ENCODE measurements around the gene SHROOM3. TPM values are rescaled to one million over a fixed set of nuclear protein-coding genes. Genes with fewer than 3 reads are reported as not detected.

SHROOM3 gene
- total RNA-seq, 1 donor from 2014 or later, result 42.7 TPM

DNA sequence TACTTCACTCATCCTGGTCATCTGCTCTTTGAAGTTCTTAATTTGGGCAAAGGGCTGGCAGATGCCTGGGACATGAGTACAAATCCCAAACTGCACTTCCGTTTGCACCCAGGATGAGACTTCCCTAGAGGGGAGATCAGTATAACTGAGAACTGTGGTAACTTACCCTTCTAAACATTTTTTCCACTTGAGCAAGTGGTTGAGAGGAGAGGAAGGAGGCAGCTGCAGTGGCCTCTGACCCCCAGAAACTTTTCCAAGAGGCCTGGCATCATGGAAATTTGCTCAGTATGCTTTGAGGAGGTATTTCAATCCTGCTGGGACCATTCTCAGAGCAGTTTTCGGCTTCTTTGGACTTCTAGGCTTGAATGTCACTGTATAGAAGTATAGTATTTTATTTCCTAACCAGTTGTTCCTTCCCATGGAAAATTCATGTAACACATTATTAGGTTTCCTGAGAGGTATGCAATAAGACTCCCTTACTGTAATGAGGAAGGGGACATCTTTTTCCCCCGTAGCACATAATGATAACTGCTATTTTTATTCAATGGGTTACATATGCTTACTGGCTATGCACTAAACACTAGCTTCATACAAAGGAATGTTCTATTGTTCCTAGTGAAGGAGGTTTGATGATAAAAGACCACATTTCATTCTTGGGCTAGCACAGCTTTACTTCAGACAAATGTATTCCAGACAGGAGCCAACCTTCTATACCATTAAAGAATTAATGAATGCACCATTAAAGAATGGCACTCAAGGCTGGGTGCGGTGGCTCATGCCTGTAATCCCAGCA lies 129.3 kb downstream of the SHROOM3 start:
- Mint-ChIP-seq H3K9me3 (ENCODE audit: low read depth) (no peaks in the 10 kb centered on the region), H3K36me3 (ENCODE audit: low read depth) (no peaks in the 10 kb centered on the region), H3K4me3 (ENCODE audit: unreplicated experiment) (no peak overlapping the region), H3K27me3 (ENCODE audit: low read depth) (no peaks in the 10 kb centered on the region), H3K4me1 (ENCODE audit: low read depth) (peaks cover 74% of the 10 kb centered on the region), H3K27ac (ENCODE audit: unreplicated experiment) (peak overlapping the region; percentile 90)
- no peak for DNase-seq (ENCODE audit: low spot score)
- TF ChIP-seq, protein P1, sequence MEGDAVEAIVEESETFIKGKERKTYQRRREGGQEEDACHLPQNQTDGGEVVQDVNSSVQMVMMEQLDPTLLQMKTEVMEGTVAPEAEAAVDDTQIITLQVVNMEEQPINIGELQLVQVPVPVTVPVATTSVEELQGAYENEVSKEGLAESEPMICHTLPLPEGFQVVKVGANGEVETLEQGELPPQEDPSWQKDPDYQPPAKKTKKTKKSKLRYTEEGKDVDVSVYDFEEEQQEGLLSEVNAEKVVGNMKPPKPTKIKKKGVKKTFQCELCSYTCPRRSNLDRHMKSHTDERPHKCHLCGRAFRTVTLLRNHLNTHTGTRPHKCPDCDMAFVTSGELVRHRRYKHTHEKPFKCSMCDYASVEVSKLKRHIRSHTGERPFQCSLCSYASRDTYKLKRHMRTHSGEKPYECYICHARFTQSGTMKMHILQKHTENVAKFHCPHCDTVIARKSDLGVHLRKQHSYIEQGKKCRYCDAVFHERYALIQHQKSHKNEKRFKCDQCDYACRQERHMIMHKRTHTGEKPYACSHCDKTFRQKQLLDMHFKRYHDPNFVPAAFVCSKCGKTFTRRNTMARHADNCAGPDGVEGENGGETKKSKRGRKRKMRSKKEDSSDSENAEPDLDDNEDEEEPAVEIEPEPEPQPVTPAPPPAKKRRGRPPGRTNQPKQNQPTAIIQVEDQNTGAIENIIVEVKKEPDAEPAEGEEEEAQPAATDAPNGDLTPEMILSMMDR (IDR thresholded peaks at IDR 0.05), result no peak

DNA sequence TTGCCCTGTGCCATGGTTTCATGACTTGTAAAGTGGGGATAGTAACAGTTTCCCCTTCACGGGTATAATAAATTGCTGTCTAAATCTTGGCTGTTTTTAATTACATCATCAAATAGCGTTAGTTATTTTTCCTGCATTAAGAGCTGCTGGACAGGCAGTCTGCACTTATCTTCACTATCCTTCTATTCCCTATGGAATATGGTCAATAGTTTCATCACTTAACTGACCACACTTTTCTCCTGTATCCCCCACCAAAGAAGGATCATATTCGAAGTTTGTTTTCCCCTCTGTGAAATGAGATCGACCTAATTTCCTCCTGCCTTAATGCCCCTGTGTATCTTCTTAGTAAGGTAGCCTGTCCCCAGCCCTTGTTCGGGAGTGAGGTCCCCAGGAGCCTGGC lies 133.2 kb downstream of the SHROOM3 start:
- no peak for DNase-seq (ENCODE audit: low spot score)
- H3K9me3 Mint-ChIP-seq (ENCODE audit: low read depth), result no peaks in the 10 kb centered on the region
- TF ChIP-seq, protein P1 (IDR thresholded peaks at IDR 0.05), result no peak
- peaks cover 66% of the 10 kb centered on the region for H3K4me1 Mint-ChIP-seq (ENCODE audit: low read depth)
- H3K27me3 Mint-ChIP-seq (ENCODE audit: low read depth), result no peaks in the 10 kb centered on the region
- no peaks in the 10 kb centered on the region for H3K36me3 Mint-ChIP-seq (ENCODE audit: low read depth)
- no peak overlapping the region for H3K27ac Mint-ChIP-seq (ENCODE audit: unreplicated experiment)
- H3K4me3 Mint-ChIP-seq (ENCODE audit: unreplicated experiment), result no peak overlapping the region

DNA sequence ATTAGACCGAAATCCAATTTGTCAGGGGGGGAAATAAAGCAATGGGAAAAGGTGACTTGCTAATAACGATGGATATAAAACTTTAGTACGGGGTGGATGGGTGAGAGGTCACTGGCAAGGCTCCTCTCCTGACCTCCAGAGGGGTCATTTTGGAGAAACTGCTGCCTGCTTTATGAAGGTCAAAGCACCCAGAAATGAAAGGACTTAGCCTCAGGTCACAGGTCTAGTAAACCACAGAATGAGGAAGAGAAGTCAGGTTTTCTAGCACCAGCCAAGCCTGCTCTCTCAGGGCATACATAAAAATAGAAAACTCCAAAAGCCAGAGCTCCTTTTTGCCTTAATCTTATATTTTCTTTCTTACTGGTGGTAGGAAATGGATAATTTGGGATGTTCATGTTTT lies 134.2 kb downstream of the SHROOM3 start:
- H3K9me3 Mint-ChIP-seq (ENCODE audit: low read depth), result no peaks in the 10 kb centered on the region
- H3K27me3 Mint-ChIP-seq (ENCODE audit: low read depth), result no peaks in the 10 kb centered on the region
- no peaks in the 10 kb centered on the region for H3K36me3 Mint-ChIP-seq (ENCODE audit: low read depth)
- peaks cover 57% of the 10 kb centered on the region for H3K4me1 Mint-ChIP-seq (ENCODE audit: low read depth)
- H3K27ac Mint-ChIP-seq (ENCODE audit: unreplicated experiment), result peak overlapping the region; percentile 53
- no peak overlapping the region for H3K4me3 Mint-ChIP-seq (ENCODE audit: unreplicated experiment)
- TF ChIP-seq, protein P1 (IDR thresholded peaks at IDR 0.05), result no peak
- DNase-seq (ENCODE audit: low spot score), result no peak

DNA sequence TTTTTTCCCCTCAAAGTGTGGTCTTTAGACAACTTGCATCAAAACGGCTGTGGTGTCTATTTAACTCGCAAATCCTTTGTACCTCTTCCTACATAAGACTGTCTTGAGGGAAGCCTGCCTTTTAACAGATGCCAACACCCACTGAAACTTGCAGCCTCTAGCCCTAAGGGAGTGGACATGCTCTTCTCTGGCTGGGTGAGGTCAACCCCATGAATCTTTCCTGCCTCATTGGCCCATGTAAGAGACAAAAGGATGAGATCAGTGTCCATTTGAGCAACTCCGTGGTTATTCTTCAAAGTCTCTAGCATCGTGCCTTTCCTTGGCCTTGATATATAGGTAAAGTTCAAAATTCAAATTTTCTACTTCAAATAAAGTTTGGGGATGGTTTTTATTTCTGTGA lies 134.7 kb downstream of the SHROOM3 start:
- no peak overlapping the region for H3K4me3 Mint-ChIP-seq (ENCODE audit: unreplicated experiment)
- DNase-seq (ENCODE audit: low spot score), result no peak
- H3K27ac Mint-ChIP-seq (ENCODE audit: unreplicated experiment), result peak overlapping the region; percentile 53
- TF ChIP-seq, protein P1 (IDR thresholded peaks at IDR 0.05), result no peak
- no peaks in the 10 kb centered on the region for H3K27me3 Mint-ChIP-seq (ENCODE audit: low read depth)
- peaks cover 52% of the 10 kb centered on the region for H3K4me1 Mint-ChIP-seq (ENCODE audit: low read depth)
- no peaks in the 10 kb centered on the region for H3K9me3 Mint-ChIP-seq (ENCODE audit: low read depth)
- H3K36me3 Mint-ChIP-seq (ENCODE audit: low read depth), result no peaks in the 10 kb centered on the region

DNA sequence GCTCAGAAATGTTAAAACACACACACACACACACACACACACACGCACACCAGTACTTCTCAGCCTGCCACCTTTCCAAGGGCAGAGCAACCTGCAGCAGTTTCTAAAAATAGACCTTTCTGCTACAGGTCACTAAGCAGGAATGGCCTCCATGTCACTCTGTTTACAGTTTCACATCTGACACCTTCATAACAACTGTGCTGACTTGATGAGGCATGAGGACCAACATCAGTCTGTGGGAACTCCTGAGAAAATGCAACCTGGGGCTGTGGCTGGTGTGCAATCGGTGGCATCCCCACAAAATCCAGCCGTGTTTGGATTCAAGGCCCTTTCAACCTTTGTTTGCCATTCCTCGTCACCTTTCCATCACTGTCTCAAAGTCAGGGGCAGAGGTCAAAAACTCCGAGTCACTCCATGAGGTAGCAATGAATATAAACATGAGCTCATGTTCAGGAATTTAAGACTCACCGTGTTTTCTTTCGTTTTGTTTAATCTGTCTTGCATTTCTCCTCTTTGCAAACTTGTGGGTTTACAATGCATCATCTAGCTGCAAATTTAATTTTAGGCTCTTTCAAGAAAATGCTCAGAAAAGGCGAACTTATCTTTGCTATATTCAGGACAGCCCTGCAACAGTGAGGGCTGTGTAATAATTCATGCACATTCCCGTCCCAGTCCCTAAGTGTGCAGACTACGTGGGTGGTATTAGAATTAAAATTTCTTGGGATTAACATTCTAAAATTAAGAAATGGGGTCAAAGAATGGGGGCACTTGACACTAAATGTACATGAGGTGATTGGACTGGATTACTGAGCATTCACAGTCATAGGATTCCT lies 135.3 kb downstream of the SHROOM3 start:
- H3K36me3 Mint-ChIP-seq (ENCODE audit: low read depth), result no peaks in the 10 kb centered on the region
- H3K4me1 Mint-ChIP-seq (ENCODE audit: low read depth), result peaks cover 48% of the 10 kb centered on the region
- peak overlapping the region; percentile 8 for H3K4me3 Mint-ChIP-seq (ENCODE audit: unreplicated experiment)
- H3K27ac Mint-ChIP-seq (ENCODE audit: unreplicated experiment), result peak overlapping the region; percentile 65
- TF ChIP-seq, protein P1 (IDR thresholded peaks at IDR 0.05), result no peak
- no peaks in the 10 kb centered on the region for H3K27me3 Mint-ChIP-seq (ENCODE audit: low read depth)
- H3K9me3 Mint-ChIP-seq (ENCODE audit: low read depth), result no peaks in the 10 kb centered on the region
- DNase-seq (ENCODE audit: low spot score), result no peak

Measured in chondrocyte (in vitro differentiated cells).